GM23248 (cell line): ENCODE data around the gene PIK3CD.

Source experiments
- EZH2 ChIP-seq: fragments of 200-600 bp; sonication (generic); IDR thresholded peaks from 2 replicates; pipeline ENCODE4 v1.6.1; 2018; ENCODE audit warnings: antibody characterized with exemption, mild to moderate bottlenecking; ENCODE audit not compliant: insufficient read depth, poor library complexity, severe bottlenecking
- EZH2phosphoT487 ChIP-seq: fragments of 200-600 bp; sonication (generic); IDR thresholded peaks from 2 replicates; pipeline ENCODE4 v1.6.1; 2018; ENCODE audit warnings: antibody characterized with exemption, moderate library complexity, mild to moderate bottlenecking, low read depth; ENCODE audit not compliant: insufficient read depth

GRCh38 chr1:9720785-9721605, 69.5 kb downstream of the PIK3CD start:
- no peak for TF ChIP-seq EZH2
- TF ChIP-seq EZH2phosphoT487, result no peak
